Measurements from ENCODE around the gene LRRTM4.

LRRTM4 gene

DNA sequence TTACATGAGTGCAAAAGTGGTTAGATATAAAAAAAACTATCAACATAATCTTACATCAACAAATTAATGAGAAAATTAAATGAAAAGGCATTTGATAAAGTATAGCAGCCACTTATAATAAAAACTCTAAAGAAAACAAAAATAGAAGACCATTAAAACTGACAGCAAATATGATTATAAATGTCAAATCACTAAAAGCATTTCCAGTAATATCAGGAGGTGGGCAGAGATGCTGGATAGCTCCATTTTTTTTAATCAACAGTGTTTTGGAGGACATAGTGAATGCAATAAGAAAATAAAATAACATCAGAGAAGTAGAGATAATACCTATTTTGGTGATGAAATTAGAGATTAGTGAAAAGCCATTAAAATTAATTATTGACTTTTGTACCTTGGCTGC, 173.4 kb downstream of the LRRTM4 start:
- TF ChIP-seq, protein P1, sequence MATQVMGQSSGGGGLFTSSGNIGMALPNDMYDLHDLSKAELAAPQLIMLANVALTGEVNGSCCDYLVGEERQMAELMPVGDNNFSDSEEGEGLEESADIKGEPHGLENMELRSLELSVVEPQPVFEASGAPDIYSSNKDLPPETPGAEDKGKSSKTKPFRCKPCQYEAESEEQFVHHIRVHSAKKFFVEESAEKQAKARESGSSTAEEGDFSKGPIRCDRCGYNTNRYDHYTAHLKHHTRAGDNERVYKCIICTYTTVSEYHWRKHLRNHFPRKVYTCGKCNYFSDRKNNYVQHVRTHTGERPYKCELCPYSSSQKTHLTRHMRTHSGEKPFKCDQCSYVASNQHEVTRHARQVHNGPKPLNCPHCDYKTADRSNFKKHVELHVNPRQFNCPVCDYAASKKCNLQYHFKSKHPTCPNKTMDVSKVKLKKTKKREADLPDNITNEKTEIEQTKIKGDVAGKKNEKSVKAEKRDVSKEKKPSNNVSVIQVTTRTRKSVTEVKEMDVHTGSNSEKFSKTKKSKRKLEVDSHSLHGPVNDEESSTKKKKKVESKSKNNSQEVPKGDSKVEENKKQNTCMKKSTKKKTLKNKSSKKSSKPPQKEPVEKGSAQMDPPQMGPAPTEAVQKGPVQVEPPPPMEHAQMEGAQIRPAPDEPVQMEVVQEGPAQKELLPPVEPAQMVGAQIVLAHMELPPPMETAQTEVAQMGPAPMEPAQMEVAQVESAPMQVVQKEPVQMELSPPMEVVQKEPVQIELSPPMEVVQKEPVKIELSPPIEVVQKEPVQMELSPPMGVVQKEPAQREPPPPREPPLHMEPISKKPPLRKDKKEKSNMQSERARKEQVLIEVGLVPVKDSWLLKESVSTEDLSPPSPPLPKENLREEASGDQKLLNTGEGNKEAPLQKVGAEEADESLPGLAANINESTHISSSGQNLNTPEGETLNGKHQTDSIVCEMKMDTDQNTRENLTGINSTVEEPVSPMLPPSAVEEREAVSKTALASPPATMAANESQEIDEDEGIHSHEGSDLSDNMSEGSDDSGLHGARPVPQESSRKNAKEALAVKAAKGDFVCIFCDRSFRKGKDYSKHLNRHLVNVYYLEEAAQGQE (IDR thresholded peaks at IDR 0.05; ENCODE audit: insufficient read depth in 1 of 2, low read depth in 2 of 2, low read length in 2 of 2) = no peak
- no peak for TF ChIP-seq TAF1 (IDR thresholded peaks at IDR 0.05; ENCODE audit: borderline replicate concordance, insufficient read depth, low read length)
- TF ChIP-seq POLR2AphosphoS5 (IDR thresholded peaks at IDR 0.05; ENCODE audit: low read depth, low read length) = no peak
- TF ChIP-seq FOXP2 (optimal IDR thresholded peaks at IDR 0.05; ENCODE audit: borderline replicate concordance, extremely low read depth, extremely low read length, insufficient read depth) = no peak
- TF ChIP-seq SIN3A (IDR thresholded peaks at IDR 0.05; ENCODE audit: borderline replicate concordance, insufficient read depth, low read length) = no peak

DNA sequence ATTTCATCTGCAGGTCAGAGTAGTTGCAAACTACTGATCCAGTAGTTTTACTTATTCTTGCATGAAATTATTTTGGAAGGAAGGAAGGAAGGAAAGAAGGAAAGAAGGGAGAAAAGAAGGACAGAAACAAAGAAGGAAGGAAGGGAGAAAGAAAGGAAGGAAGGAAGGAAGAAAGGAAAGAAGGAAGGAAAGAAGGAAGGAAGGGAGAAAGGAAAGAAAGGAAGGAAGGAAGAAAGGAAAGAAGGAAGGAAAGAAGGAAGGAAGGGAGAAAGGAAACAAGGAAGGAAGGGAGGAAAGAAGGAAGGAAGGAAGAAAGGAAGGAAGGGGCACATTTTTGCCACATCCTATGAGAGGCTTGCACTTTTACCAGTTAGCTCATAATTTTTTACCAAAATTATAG, 186.2 kb downstream of the LRRTM4 start:
- TF ChIP-seq, protein P1 (IDR thresholded peaks at IDR 0.05; ENCODE audit: insufficient read depth in 1 of 2, low read depth in 2 of 2, low read length in 2 of 2) = no peak
- no peak for TF ChIP-seq TAF1 (IDR thresholded peaks at IDR 0.05; ENCODE audit: borderline replicate concordance, insufficient read depth, low read length)
- no peak for TF ChIP-seq FOXP2 (optimal IDR thresholded peaks at IDR 0.05; ENCODE audit: borderline replicate concordance, extremely low read depth, extremely low read length, insufficient read depth)
- no peak for TF ChIP-seq SIN3A (IDR thresholded peaks at IDR 0.05; ENCODE audit: borderline replicate concordance, insufficient read depth, low read length)
- no peak for TF ChIP-seq POLR2AphosphoS5 (IDR thresholded peaks at IDR 0.05; ENCODE audit: low read depth, low read length)

DNA sequence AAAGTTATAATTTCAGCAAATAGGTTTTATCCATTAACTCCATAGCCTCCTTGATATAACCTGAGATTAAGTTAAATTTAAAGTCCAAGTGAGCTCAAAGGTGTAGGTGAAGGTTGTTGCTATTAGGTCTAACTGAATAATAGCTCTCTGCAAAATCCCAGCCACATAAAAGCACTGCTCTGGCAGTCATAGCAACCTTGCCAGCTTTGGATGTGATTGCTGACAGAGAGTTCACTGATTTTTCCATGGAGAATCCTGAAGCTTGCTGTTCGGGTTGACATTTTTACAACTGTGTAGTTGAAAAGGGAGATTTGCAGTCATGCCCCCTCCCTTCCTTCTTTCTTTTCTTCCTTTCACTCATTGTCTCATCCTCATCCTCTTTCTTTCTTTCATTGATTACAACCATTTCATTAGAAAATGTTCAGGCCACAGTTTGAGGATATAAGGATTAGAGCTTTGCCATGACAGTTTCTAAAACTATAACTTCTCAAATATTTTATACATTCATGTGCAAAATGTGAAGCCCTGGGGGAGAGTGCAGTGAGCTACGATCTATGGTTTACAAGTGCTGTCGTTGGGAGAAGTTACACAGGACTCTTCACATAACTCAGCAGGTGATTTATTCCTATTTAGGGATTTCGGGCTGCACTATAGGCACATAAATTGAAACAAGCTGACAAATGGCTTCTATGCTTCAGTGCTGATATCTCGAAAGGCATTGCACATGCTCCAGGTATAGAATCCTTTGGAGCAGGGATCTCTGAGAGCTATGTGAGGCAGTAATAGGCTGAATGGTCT, 193.8 kb downstream of the LRRTM4 start:
- TF ChIP-seq FOXP2 (optimal IDR thresholded peaks at IDR 0.05; ENCODE audit: borderline replicate concordance, extremely low read depth, extremely low read length, insufficient read depth) = no peak
- TF ChIP-seq, protein P1 (IDR thresholded peaks at IDR 0.05; ENCODE audit: insufficient read depth in 1 of 2, low read depth in 2 of 2, low read length in 2 of 2) = no peak
- no peak for TF ChIP-seq TAF1 (IDR thresholded peaks at IDR 0.05; ENCODE audit: borderline replicate concordance, insufficient read depth, low read length)
- no peak for TF ChIP-seq POLR2AphosphoS5 (IDR thresholded peaks at IDR 0.05; ENCODE audit: low read depth, low read length)
- no peak for TF ChIP-seq SIN3A (IDR thresholded peaks at IDR 0.05; ENCODE audit: borderline replicate concordance, insufficient read depth, low read length)

DNA sequence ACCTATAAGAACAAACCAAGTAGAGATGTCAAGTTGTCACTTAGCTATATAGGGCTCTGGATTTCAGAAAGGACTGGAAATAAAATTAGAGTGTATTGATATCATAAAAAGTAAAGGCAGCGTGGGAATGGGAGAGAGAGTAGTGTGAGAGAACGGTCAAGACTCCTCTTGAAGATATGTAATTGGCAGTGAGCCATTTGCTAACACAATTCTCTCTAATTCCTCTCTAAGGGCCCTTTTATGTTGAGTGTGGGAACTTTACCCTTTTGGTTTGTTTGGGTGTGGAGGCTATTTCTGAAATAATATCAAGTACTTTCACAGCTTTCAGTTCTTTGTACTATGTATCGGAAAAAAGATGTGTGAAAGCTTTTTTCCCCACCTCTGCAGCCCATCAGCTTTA, 196.8 kb downstream of the LRRTM4 start:
- TF ChIP-seq, protein P1 (IDR thresholded peaks at IDR 0.05; ENCODE audit: insufficient read depth in 1 of 2, low read depth in 2 of 2, low read length in 2 of 2) = no peak
- TF ChIP-seq POLR2AphosphoS5 (IDR thresholded peaks at IDR 0.05; ENCODE audit: low read depth, low read length) (no peak), FOXP2 (optimal IDR thresholded peaks at IDR 0.05; ENCODE audit: borderline replicate concordance, extremely low read depth, extremely low read length, insufficient read depth) (no peak), TAF1 (IDR thresholded peaks at IDR 0.05; ENCODE audit: borderline replicate concordance, insufficient read depth, low read length) (no peak), SIN3A (IDR thresholded peaks at IDR 0.05; ENCODE audit: borderline replicate concordance, insufficient read depth, low read length) (no peak)
